GM21825 (cell line): Measurements from ENCODE around the gene LIMD2.
"Not testable (repeated sequence)": the region's sequence is repeated elsewhere in the genome, so short reads cannot be mapped to it uniquely, and the experiment has no call there.

Source experiments
- ATAC-seq: cut with Tn5 transposase; IDR thresholded peaks from one replicate; pipeline ENCODE4 v1.9.1; 2021; ENCODE audit warnings: mild to moderate bottlenecking, moderate library complexity; ENCODE audit not compliant: unreplicated experiment

The LIMD2 gene

DNA sequence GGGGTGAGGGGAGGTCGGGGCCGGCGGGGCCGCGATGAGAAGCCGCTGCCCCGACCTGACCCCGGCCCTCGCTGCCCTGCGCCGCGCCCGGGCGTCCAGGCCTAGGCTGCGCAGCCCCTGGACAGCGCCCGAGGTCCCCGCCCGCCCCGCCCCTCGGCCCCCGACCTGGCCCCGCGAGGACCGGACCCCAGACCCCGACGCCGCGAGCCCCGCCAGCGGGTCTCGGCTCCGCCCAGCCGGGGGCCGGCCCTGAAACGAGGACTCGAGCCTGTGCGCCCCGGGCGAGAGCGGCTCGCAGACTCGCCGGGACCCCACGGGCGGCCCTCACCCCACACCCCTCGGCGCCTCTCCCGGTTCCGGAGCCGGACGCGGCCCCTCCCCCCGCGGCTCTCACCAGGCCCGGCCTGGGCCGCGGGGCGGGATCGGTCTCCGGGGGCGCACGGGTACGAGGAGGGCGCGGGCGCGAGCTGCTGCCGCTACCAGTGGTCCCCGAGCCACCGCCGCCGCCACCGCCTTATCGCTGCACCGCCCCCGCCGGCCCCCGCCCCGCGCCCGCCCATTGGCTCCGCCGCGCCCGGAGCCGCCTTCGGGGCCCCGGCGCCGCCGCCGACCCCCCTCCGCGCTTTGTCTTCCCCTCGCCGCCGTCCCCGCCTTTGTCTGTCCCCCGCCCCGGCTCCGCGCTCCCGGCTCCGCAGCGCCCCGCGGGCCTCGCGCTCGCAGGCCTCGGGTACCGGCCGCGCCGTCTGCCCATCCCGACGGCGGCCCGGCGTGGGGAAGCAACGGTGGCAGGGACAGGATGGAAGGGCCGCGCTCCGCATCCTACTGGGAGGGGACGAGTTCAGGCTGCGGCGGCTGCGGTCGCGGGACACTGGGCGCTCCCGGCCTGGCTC lies at the start of gene LIMD2:
Gene LIMD2 (minus strand): TSS at position 488 of the 890 bp plus-strand sequence. CDS start 827 bp downstream, outside the sequence.
- peak; percentile 13 for ATAC-seq

DNA sequence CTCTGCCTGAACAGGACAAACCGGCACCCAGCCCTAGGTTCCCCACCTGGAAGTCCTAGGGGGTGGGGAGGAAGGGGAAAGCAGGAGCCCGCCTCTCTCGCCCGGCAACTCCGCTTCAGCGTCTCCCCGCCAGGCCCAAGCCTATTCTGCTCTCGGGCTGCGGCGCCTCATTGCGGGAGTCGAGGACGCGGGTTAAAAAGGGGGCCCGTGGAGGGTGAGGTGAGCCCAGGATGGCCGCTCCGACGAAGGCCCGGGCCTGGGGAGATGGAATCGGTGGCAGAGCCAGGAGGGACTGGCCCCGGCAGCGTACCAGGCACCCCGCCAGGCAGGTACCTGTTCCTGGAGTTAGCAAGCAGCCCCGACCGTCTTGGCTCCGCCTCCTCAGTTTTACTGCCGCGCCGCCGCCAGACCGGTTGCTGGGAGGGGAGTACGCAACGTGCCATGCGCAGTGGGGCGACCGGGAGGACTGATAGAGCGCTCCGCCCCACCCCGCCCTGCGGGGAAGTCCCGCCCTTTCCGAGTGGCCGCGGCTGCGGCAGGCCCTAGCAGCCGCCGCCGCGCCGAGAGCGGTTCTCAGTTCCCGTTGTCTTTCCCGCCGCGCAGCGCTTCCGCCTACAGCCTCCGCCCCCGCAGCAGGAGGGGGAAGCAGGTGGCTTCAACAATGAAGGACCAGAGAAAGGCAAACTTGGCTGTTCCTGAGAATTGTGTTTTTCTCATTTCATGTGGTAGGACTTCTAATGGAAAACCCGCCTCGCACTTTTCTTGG lies 41.7 kb upstream of the LIMD2 start, which contains the start of gene STRADA:
Gene STRADA (minus strand): TSS at position 392 of the 766 bp plus-strand sequence. CDS start 13,430 bp downstream, outside the sequence.
- peak; percentile 89 for ATAC-seq

DNA sequence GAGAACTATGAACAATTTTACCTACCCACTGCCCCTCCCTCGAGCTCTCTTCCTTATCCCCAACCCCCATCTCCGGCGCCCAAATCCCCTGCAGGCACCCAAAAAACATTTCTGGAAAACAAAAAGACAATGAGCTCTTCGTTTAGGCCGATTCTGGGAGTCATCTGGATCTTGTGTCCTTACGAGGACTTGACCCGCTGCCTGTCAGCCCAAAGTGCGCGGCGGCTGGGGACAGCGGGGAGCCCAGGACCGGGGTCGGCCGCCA lies 41.1 kb upstream of the LIMD2 start:
- ATAC-seq, result no peak

DNA sequence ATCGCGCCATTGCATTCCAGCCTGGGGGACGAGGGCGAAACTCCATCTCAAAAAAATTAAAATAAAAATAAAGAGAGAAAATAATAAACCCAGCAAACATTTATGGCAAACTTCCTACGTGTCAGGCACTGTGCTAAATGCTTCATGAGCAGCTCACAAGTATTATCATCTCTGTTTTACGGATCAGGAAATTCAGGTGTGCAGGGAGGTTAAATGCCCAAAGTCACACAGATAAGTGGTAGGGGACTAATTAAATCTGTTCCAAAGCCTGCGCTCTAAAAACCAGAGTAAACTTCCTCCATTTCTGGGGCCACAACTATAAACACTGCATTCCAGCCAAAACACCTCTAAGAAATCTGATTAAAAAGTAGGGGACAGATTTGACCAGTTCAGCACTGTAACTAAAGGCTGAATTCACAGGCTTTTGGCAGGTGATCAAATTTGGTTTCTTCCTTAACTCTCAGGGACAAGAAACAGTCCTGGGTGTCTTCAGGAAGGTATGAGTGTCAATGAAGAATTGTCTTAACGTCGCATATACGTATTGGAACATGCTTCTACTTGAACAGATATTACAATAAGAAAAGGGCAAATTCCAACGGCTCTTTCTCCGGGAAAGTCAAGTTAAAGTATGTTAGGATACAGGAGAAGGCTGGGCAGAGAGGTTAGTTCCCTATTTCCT lies 40.7 kb upstream of the LIMD2 start:
- ATAC-seq, result no peak

DNA sequence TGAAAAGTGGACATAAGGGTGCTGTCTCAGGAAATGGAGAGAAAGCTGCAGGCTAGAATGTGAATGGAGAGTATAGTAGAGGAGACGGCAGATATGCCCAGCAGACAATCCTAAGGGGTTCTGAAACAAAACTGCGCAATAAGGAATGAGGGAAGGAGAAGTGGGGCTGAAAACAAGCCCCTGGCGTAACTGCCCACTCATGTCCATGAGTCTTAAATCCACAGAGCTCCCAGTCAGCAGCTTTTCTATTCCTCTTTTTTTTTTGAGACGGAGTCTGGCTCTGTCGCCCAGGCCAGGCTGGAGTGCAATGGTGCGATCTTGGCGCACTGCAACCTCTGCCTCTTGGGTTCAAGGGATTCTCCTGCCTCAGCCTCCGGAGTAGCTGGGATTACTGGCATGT lies 35.8 kb upstream of the LIMD2 start:
- no peak for ATAC-seq

DNA sequence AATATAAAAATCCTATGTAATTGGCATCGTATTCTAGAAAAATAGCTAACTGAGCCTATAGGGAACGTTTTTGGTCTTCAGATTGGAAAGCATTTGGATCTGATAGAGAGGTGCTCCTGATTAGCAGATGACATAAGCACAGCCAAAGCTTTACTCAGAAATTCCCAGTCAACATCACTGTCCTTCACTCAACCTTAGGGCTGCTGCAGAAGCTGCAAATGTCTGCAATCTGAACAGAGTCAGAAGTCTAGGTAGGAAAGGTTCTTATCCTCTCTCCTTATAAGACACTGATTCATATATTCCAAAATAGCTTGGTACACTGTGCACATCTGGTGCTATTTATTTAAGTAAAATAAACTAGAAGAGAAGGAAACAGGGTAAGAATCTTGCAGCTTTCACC lies 22.5 kb upstream of the LIMD2 start:
- no peak for ATAC-seq

DNA sequence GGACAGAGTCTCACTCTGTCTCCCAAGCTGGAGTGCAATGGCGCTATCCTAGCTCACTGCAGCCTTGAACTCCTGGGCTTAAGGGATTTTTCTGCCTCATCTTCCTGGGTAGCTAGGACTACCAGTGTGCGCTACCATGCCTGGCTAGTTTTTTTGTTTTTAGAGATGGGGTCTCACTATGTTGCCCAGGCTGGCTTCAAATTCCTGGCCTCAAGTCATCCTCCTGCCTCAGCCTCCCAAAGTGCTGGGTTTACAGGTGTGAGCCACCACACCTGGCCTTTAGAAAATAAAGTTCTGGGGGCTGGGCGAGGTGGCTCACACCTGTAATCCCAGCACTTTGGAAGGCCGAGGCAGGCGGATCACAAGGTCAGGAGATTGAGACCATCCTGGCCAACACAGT lies 20.3 kb upstream of the LIMD2 start:
- not testable (repeated sequence) for ATAC-seq

DNA sequence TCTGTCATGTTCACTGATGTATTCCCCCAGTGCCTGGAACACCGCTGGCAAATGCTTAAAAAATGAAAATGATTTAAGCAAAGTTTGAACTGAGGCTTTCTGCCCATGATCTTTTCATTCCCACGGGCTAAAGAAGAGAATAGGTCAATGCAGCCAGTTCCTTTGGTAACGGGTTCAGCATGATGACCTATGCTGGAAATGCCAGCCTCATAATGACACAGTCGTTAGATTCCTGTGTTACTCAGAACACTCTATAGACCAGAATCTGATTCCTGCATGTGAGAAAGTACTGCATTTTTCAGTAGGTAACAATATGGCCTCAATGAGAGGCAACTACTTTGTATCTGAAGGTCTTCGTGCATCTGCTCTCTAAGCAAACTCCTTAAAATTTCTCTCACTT lies 19.1 kb upstream of the LIMD2 start:
- no peak for ATAC-seq

DNA sequence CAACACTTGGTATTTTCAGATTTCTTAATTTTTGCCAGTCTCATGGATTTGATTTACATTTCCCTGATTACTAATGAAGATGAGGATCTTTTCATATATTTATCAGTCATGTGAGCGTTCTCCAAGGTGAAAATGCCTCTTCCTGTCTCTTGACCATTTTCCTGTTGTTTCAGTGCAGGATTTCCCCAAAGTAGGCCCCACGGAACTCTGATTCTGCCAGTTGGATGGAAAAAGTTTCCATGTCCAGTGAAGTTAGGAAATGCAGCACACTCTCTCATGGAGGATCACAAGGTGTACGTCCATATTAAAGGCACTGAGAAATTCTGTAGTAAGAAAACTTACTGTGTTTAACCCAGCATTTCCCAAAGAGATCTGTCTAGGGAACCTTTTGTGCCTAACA lies 16.5 kb upstream of the LIMD2 start:
- ATAC-seq, result no peak

DNA sequence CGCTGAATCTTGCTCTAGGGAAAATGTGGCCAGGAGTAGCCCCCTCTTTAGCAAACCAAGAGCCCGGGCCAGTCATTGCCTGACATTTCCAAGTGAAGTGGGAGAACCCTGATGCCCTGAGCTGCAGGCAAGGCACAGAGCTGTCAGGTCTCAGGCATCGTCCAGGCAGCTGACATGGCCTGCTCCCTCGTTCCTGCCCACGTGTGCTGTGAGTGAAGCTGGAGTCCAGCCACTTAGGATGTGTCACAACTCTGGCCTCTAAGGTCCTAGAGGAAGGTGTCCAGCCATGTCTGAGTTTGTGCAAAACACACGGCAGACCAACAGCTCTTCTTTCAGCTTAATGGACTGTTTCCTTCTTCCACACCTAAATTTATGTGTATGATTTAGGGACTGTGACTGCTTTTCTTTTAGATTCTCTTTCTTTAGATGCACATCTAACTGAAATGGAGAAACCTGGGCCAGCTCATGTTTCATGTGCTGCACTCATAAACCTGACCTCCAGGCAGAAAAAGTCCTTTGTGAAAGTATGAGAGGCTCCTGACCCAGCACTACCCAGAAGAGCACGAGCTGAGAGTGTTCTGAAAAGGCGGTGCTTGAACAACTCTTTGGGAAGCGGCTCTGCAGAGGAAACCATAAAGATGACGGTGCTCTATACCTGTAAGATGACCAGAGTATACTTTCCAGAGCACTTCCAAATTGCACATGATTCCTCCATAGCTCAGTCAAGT lies 14.8 kb upstream of the LIMD2 start:
- ATAC-seq, result no peak

DNA sequence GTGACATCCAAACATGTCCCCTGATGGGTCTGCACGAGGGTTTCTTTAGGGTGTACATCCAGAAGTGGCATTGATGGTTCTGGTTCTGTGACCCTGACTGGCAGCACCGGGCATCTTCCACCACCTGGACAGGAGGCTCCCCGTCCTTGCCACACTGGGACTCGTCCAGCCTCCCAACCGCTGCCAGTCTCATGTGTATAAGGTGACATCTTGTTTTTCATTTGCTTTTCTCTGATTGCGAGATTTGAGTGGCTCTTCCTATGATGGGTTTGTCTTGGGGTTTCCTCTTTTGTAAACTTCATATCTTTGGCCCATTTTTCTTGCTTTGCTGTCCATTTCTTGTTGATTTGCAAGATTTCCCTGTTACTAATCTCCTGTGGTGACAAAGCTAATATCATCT lies 9.2 kb upstream of the LIMD2 start:
- no peak for ATAC-seq

DNA sequence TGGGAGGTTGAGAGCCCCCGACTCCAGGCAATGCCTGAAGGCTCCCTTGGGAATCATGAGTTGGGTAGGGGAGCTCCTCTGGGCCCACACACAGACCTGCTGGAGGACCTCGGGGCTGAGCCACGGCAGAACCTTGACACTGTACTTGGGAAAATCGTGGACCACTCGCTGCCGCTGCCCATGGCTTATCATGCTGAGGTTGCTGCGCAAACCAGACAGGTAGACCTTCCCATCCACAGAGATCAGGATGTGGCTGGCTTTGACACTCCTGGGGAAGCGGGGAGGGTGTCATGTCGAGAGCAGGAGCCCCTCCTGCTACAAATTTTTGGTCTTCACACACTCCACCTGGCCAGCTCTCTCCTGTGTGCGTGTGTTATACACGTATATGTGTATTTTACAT lies 7.2 kb upstream of the LIMD2 start:
- ATAC-seq, result no peak

DNA sequence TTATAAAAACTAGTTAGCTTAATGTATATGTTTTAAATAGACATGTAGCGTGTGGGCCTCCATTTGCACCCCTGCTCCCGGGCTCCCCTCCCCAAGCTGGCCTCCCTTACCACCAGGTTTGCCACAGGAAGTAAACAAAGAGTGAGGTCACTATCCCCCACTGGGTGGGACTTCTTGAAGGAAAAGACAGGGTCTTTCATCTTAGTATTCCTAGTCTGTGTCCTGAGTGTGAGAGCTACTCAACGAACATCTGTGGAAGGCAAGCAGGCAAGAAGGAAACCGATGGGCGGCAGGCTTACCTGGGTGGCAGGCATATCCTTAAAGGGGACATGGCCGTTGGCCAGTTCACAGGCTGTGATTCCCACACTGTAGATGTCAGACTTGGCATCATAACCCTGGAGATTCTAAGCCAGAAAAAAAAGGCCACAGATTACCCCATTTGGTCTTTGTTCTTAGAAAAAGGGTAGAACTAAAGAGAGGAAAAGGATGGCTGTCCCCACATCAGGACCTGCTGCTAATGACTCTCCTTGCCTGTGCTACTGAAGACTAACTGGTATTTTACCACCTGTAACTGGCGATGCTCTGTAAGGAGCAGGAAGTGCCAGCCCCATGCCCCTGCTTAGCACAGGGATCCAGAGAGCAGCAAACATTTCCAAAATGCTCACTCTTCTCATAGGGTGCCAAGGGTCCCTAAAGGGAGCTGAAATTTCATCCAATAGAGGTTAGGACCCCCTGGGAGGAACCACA lies 6.6 kb upstream of the LIMD2 start:
- no peak for ATAC-seq

DNA sequence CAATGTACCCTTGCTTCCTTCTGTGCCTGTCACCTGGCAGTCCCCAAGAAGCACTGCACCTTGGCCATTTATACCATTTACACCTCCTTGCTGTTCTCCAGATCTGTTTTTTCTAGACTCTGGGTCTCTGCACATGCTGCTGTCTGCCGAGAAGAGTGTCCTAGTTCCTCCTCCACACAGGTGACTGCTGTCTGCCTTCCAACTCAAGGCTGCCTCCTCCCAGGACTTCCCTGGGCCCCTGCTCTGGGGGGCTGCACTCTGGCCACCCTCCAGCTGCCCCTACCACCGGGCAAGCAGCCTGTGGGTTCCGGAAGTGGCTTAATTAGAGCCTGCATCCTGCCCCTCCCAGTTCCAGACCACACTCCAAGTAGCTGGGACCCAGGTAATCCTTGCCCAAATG lies 5.7 kb upstream of the LIMD2 start:
- no peak for ATAC-seq

DNA sequence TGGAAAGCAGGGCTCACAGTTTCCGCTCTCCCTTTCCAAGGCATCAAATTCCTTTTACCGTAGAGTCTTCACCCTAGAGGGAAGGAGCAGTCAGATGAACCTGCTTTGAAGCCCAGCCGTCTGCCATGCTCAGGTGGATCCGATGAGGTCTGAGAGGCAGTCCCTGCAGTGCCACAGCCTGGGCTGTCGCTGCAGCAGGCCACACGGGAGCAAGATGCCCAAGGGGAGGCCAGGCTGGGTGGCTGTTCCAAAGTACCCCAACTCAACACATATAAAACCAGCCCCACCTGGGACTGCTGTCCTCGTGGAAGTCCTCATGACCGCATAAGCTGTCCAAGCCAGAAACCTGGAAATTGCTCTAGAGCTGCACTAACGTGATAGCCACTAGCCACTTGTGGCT lies 4.9 kb upstream of the LIMD2 start:
- no peak for ATAC-seq

DNA sequence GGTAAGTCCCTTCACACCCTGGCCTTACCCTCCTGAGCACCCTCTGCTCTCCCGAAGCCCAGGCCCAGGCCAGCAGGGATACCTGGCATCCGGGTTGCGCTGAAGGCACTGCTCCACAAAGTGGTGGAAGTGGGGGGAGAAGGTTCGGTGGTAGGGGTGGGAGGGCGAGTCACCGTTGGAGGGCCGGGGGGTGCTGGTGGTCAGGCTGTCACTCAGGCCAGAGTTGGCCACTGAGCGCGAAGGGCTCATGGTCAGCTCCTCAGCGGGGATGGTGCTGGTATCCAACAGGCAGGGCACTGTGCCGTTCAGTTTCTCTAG lies 4.3 kb upstream of the LIMD2 start:
- ATAC-seq, result no peak

DNA sequence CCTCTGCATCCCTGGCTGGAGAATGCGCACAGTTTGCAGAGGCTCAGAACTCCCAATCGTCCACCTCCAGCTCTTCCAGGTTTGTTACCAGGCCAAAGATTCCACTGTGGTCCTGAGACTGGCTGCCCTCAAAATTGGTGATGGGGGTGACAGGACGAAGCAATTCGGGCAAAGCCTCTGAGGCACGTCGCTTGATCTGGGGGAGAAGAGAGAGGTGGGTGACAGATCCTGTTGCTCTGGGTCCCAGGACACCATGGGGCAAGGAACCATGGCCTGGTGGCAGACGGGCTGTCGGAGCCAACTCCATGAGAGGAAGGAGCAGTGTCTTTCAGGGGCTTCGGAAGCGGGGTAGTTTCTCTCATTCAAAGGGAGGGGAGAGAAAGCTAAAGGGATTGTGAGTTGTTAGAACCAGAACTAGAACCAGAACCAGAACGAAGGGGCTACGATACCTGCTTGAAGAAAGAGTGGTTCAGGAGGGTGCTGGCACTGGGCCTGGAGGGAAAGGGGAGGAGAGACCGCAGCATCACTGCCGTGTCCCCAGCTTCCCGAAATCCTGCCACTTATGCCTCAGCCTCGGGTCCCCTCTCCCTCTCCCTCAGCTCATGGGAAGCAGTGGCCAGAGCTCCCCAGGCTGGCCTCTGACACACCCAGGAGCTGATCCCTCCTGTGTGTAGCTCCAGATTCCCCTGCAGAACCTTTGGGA lies 3.8 kb upstream of the LIMD2 start:
- no peak for ATAC-seq

DNA sequence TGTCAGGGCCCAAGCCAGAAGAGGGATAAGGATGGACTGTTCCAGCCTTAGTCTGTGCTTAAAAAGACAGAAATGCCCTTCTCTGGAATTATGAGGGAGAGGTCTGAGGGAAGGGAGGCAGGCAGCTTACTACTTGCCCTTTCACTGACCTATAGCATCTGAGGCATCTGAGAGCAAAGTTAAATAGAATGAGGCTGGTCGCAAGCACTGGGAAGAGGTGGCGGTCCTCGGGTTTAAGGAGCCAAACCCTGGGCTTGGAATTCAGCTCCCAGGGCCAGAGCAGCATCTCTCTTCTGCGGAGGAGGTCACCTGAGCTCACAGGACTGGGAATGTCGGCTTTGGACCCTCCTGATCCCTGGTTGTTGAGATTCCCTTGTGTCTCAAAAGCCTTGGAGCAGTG lies 3.1 kb upstream of the LIMD2 start:
- ATAC-seq, result no peak

DNA sequence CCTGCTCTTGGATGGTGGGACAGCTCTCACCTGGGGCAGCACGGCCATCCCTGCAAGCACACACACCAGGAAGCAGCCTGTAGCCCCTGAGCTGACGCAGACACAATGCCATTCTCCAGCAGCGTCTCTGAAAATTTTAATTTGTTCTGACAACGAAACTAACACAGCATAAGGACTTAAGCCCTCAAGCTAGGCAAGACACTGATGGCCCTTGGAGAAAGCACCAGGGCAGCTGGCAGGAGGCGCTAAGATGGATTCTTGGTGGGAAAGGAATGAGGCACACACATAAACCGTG lies 2.7 kb upstream of the LIMD2 start:
- no peak for ATAC-seq
